ENCODE measurements around the gene OLIG3. TPM values are rescaled to one million over a fixed set of nuclear protein-coding genes. Genes with fewer than 3 reads are reported as not detected.

Gene OLIG3
- total and polyA plus RNA-seq, 2 of the 8 experiments (the other 6 are each of a cell fraction or from before 2014, with no cell fraction given) = 0.60 to 1.3 TPM

- no peak for FAIRE-seq
- Histone ChIP-seq H3K4ac (replicated peaks; ENCODE audit: insufficient read length, low read depth, low read length) (no peak overlapping the region), H3K36me3 (ENCODE audit: control insufficient read depth in 2 of 4, insufficient read depth in 4 of 4, low read length in 3 of 4) (no peaks in the 10 kb centered on the region), H2BK12ac (ENCODE audit: low read depth, low read length) (no peak overlapping the region), H4K91ac (replicated peaks; ENCODE audit: insufficient read length, low read length) (no peak overlapping the region), H3K4me1 (replicated peaks in 1 of 4; ENCODE audit: control insufficient read depth in 3 of 4, insufficient read depth in 4 of 4, low read length in 3 of 4) (peaks cover 0 to 5% (median 4%) of the 10 kb centered on the region in 4 experiments; a peak in 4 of 7 replicates), H3K18ac (ENCODE audit: extremely low read depth, low read length) (no peak overlapping the region), H3K79me2 (ENCODE audit: control insufficient read depth in 1 of 2, insufficient read depth in 2 of 2, low read length in 2 of 2) (no peaks in the 10 kb centered on the region), H2BK20ac (ENCODE audit: low read length) (no peak overlapping the region), H3K23me2 (ENCODE audit: low read depth, low read length) (no peaks in the 10 kb centered on the region), H3K14ac (ENCODE audit: insufficient read length) (no peak overlapping the region), H3K9me3 (ENCODE audit: insufficient read depth in 2 of 2, low read depth in 1 of 2, low read length in 1 of 2) (no peaks in the 10 kb centered on the region), H3K23ac (ENCODE audit: insufficient read length) (no peak overlapping the region), H4K5ac (ENCODE audit: insufficient read length, low read depth, low read length) (no peak overlapping the region), H3K27me3 (replicated peaks in 1 of 4; ENCODE audit: control insufficient read depth in 3 of 4, extremely low read depth in 1 of 4, insufficient read depth in 3 of 4, low read length in 3 of 4) (no peaks in the 10 kb centered on the region; a peak in 1 of 7 replicates), H4K20me1 (replicated peaks in 1 of 2; ENCODE audit: control insufficient read depth in 1 of 2, insufficient read depth in 2 of 2, low read length in 2 of 2) (no peaks in the 10 kb centered on the region), H2BK15ac (ENCODE audit: low read length) (no peak overlapping the region; the same call in 1 of the 2 replicates), H2AK5ac (ENCODE audit: low read depth, low read length) (no peak overlapping the region), H3K9ac (replicated peaks in 1 of 4; ENCODE audit: extremely low read depth in 1 of 4, low read depth in 3 of 4, low read length in 3 of 4) (no peak overlapping the region), H3K79me1 (ENCODE audit: low read depth, low read length) (no peaks in the 10 kb centered on the region), H2AFZ (ENCODE audit: low read length) (no peak overlapping the region), H3K56ac (replicated peaks; ENCODE audit: insufficient read length, low read depth, low read length) (no peak overlapping the region), H3K4me3 (ENCODE audit: extremely low read depth in 1 of 4, insufficient read depth in 2 of 4, low read depth in 3 of 4, low read length in 4 of 4) (no peak overlapping the region), H4K8ac (ENCODE audit: extremely low read depth, insufficient read depth, low read length) (no peak overlapping the region), H3K4me2 (ENCODE audit: insufficient read depth in 1 of 2, low read depth in 2 of 2, low read length in 2 of 2) (no peak overlapping the region), H2BK120ac (replicated peaks; ENCODE audit: low read depth, low read length) (no peak overlapping the region), H2BK5ac (ENCODE audit: low read depth, low read length) (no peak overlapping the region), H3K27ac (ENCODE audit: low read depth, low read length) (no peak overlapping the region)
- POLR2A ChIA-PET (ENCODE audit: partially characterized antibody) = no interaction called here
- 93% methylated on average over 6 of the region's 6 CpGs; no CpG with 5 or more reads in 1 of the 2 experiments for WGBS, 2 experiments (ENCODE audit: extremely low coverage in 1 of 2, insufficient coverage in 1 of 2, insufficient read length in 1 of 2, insufficient replicate concordance in 2 of 2, low coverage in 1 of 2, low lambda C conversion rate in 2 of 2, missing lambda C conversion rate in 1 of 2)
- TF ChIP-seq RFX5 (IDR thresholded peaks at IDR 0.05; ENCODE audit: borderline replicate concordance, low read depth, low read length) = no peak
- TF ChIP-seq KDM5A (IDR thresholded peaks at IDR 0.05; ENCODE audit: low read length) = no peak
- TF ChIP-seq CREB1 (IDR thresholded peaks at IDR 0.05) = no peak
- TF ChIP-seq SIX5 (IDR thresholded peaks at IDR 0.05; ENCODE audit: low read depth, low read length) = no peak
- TF ChIP-seq SP1 (IDR thresholded peaks at IDR 0.05; ENCODE audit: low read depth, low read length) = no peak
- TF ChIP-seq CHD2 (IDR thresholded peaks at IDR 0.05; ENCODE audit: low read length) = no peak
- no peak for TF ChIP-seq SP4 (IDR thresholded peaks at IDR 0.05; ENCODE audit: low read length)
- TF ChIP-seq CEBPB (IDR thresholded peaks at IDR 0.05; ENCODE audit: low read depth, low read length) = no peak
- no peak for TF ChIP-seq YY1 (IDR thresholded peaks at IDR 0.05; ENCODE audit: low read depth, low read length)
- no peak for TF ChIP-seq TAF7 (optimal IDR thresholded peaks at IDR 0.05; ENCODE audit: borderline replicate concordance, low read depth, low read length)
- no peak for TF ChIP-seq USF2 (IDR thresholded peaks at IDR 0.05; ENCODE audit: low read length)
- no peak for TF ChIP-seq CTBP2 (IDR thresholded peaks at IDR 0.05; ENCODE audit: borderline replicate concordance, insufficient read depth, insufficient read length, low read length)
- TF ChIP-seq EP300 (IDR thresholded peaks at IDR 0.05; ENCODE audit: borderline replicate concordance in 1 of 2, low read depth in 2 of 2, low read length in 2 of 2) = no peak
- TF ChIP-seq POLR2AphosphoS5 (IDR thresholded peaks at IDR 0.05; ENCODE audit: low read depth, low read length) = no peak
- no peak for DNase-seq (ENCODE audit: low read depth in 1 of 2, low spot score in 2 of 2)
- CTCF ChIA-PET (ENCODE audit: partially characterized antibody) = interaction anchor here (1.1 to 9.0 kb wide), 4 partner anchors 24 to 478 kb away, joined by 3 to 55 read pairs (median 6); no protein-coding TSS in a partner anchor
These were observed 27.0 kb downstream of the OLIG3 start for GRCh38 chr6:137467211-137467610.
